ENCODE results near the gene WFIKKN2. TPM values are rescaled to one million over a fixed set of nuclear protein-coding genes. Genes with fewer than 3 reads are reported as not detected.

The WFIKKN2 gene
- total and polyA plus RNA-seq, 8 donors, result 0.65 to 1.2 (median 1.0) TPM; not detected in 2

DNA sequence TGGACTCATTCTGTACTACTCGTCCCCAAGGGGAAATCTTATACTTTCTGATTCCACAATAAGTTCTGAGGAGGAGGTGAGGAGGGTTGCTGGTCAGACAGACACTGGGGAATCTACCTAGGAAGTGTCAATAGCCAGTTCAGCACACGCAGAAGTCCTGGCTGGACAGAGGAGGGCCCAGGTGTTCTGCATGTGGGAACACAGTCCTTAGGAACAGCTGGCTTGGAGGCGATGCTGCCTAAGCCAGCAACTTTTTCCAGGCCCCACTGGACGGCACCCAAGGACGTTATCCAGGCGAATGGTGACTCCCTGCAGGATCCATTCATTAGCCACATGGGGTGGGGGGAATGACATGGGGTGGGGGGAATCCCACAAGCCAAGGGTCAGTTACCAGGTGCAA is 29.9 kb upstream of the WFIKKN2 start:
- Histone ChIP-seq H3K4me3 (no peak overlapping the region), H3K27ac (no peak overlapping the region), H3K27me3 (no peaks in the 10 kb centered on the region), H3K36me3 (no peaks in the 10 kb centered on the region), H3K9me3 (no peaks in the 10 kb centered on the region), H3K4me1 (no peaks in the 10 kb centered on the region)
- ATAC-seq (no peak), DNase-seq (no peak)
- intact Hi-C loops (cut with DNase I), result no loop called here
- TF ChIP-seq, protein P1, sequence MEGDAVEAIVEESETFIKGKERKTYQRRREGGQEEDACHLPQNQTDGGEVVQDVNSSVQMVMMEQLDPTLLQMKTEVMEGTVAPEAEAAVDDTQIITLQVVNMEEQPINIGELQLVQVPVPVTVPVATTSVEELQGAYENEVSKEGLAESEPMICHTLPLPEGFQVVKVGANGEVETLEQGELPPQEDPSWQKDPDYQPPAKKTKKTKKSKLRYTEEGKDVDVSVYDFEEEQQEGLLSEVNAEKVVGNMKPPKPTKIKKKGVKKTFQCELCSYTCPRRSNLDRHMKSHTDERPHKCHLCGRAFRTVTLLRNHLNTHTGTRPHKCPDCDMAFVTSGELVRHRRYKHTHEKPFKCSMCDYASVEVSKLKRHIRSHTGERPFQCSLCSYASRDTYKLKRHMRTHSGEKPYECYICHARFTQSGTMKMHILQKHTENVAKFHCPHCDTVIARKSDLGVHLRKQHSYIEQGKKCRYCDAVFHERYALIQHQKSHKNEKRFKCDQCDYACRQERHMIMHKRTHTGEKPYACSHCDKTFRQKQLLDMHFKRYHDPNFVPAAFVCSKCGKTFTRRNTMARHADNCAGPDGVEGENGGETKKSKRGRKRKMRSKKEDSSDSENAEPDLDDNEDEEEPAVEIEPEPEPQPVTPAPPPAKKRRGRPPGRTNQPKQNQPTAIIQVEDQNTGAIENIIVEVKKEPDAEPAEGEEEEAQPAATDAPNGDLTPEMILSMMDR (IDR thresholded peaks at IDR 0.05), result no peak

DNA sequence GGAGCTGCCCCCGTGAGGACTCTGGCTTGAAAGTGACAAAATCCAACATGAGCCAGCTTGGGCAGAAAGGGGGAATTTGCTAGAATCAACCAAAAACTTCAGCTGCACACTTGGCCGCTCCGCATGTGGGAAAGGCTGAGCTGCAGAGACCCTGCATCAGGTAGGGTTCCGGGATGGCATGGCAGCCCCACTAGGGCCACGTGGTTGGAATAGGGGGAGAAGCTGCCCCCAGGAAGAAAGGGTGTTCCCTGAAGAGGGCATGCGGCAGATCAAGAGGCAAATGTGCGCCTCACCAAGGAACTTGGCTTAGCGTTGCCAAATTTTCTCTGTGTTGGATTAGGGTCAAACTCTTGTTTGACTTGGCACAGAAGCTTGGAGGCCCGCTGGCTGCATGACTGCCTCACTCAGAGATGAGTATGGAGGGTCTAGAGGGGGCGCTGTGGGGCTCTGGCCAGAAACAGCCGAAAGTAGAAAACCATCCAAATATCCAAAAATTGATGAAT is 29.2 kb upstream of the WFIKKN2 start:
- Histone ChIP-seq H3K27ac (no peak overlapping the region), H3K36me3 (no peaks in the 10 kb centered on the region), H3K27me3 (no peaks in the 10 kb centered on the region), H3K4me3 (no peak overlapping the region), H3K9me3 (no peaks in the 10 kb centered on the region), H3K4me1 (no peaks in the 10 kb centered on the region)
- intact Hi-C loops (cut with DNase I), result no loop called here
- ATAC-seq (no peak), DNase-seq (peak in 1 of 4 donors; percentile 28)
- TF ChIP-seq, protein P1 (IDR thresholded peaks at IDR 0.05), result no peak

DNA sequence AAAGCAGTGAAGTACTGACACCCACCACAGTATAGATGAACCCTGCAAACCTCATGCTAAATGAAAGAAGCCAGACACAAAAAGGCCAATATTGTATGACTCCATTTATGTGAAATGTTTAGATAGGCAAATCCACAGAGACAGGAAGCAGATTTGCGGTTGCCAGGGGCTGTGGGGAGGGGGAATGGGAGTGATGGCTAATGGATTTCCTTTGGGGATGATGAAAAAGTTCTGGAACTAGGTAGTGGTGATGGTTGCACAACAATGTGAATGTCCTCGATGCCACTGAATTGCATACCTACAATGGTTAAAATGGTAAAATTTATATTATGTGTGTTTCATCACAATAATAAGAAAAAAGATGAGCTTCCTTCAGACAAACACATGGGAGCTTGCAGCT is 28.4 kb upstream of the WFIKKN2 start:
- H3K9me3 ChIP-seq, result no peaks in the 10 kb centered on the region
- H3K36me3 ChIP-seq, result no peaks in the 10 kb centered on the region
- intact Hi-C loops (cut with DNase I), result no loop called here
- TF ChIP-seq, protein P1 (IDR thresholded peaks at IDR 0.05), result no peak
- no peak overlapping the region for H3K4me3 ChIP-seq
- H3K27ac ChIP-seq, result no peak overlapping the region
- no peaks in the 10 kb centered on the region for H3K27me3 ChIP-seq
- no peaks in the 10 kb centered on the region for H3K4me1 ChIP-seq
- DNase-seq, result no peak
- no peak for ATAC-seq

DNA sequence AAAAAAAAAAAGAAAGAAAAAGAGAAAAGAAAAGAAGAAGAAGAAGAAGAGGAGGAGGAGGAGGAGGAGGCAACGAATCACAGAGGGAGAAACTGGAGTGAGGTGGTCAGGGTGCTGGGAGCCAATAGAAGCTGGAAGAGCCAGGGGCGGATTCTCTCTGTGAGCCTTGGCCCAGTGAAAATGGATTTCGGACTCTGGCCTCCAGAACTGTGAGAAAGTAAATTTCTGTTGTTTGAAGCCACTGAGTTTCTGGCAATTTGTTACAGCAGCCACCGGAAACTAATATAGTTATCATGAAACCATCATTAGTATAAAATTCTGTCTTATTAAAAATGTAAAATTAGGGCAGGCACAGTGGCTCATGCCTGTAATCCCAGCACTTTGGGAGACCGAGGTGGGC is 27.7 kb upstream of the WFIKKN2 start:
- TF ChIP-seq, protein P1 (IDR thresholded peaks at IDR 0.05), result no peak
- Histone ChIP-seq H3K4me3 (no peak overlapping the region), H3K9me3 (no peaks in the 10 kb centered on the region), H3K27ac (no peak overlapping the region), H3K27me3 (no peaks in the 10 kb centered on the region), H3K36me3 (no peaks in the 10 kb centered on the region), H3K4me1 (no peaks in the 10 kb centered on the region)
- ATAC-seq (no peak), DNase-seq (no peak)
- intact Hi-C loops (cut with DNase I), result no loop called here

DNA sequence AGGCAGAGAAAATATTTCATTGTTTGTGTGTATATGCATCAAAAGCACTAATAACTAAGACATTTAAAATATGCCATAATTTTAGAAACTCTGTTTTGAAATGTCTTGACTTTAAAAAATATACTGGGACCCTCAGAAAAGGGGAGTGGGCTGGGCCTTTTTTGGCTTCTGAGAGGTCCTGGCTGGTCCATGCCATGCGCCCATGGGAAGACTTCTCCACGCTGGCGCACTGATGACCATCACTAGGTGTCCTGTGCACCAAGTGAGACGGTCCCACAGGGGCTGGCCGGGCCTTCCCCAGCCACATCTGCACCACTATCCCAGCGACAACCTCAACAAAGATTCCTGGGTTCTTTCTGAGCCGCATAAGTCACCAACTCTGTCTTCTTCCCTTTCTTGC is 27.0 kb upstream of the WFIKKN2 start:
- TF ChIP-seq, protein P1 (IDR thresholded peaks at IDR 0.05), result no peak
- Histone ChIP-seq H3K27me3 (no peaks in the 10 kb centered on the region), H3K36me3 (no peaks in the 10 kb centered on the region), H3K4me1 (no peaks in the 10 kb centered on the region), H3K27ac (no peak overlapping the region), H3K4me3 (no peak overlapping the region), H3K9me3 (no peaks in the 10 kb centered on the region)
- ATAC-seq (no peak), DNase-seq (no peak)
- intact Hi-C loops (cut with DNase I), result no loop called here

Data from left lung (tissue), 10 donors.